Neural cell (in vitro differentiated cells): ENCODE data around the gene PAMR1.

Experiments used
- EP300 ChIP-seq: fragments of 450-650 bp; conservative IDR thresholded peaks from 2 replicates; pipeline ENCODE4 v1.6.1; 2014; ENCODE audit warnings: antibody characterized with exemption, mild to moderate bottlenecking, moderate library complexity; ENCODE audit not compliant: poor library complexity, severe bottlenecking
- EZH2 ChIP-seq: fragments of 200-600, 300-800 bp; shearing (Covaris generic), sonication (generic); IDR thresholded peaks from 2 replicates; pipeline ENCODE4 v1.6.1; 2014; ENCODE audit warnings: antibody characterized with exemption, low read length, borderline replicate concordance, mild to moderate bottlenecking; ENCODE audit not compliant: insufficient read depth, poor library complexity, severe bottlenecking
- MXI1 ChIP-seq: fragments of 450-650 bp; conservative IDR thresholded peaks from 2 replicates; pipeline ENCODE4 v1.6.1; 2014; ENCODE audit warnings: antibody characterized with exemption, mild to moderate bottlenecking; ENCODE audit not compliant: poor library complexity, severe bottlenecking
- POLR2AphosphoS5 ChIP-seq: IDR thresholded peaks from 2 replicates; pipeline ENCODE4 v1.6.1; 2012
- RAD21 ChIP-seq: fragments of 450-650 bp; conservative IDR thresholded peaks from 2 replicates; pipeline ENCODE4 v1.6.1; 2014; ENCODE audit warnings: antibody characterized with exemption, mild to moderate bottlenecking, moderate library complexity
- SMC3 ChIP-seq: fragments of 450-650 bp; conservative IDR thresholded peaks from 2 replicates; pipeline ENCODE4 v1.6.1; 2014; ENCODE audit warnings: antibody characterized with exemption, mild to moderate bottlenecking, moderate library complexity; ENCODE audit not compliant: poor library complexity
- TAF1 ChIP-seq: IDR thresholded peaks from 2 replicates; pipeline ENCODE4 v1.6.1; 2012; ENCODE audit warnings: low read depth
- TF ChIP-seq, protein P1 (sequence below): fragments of 450-650 bp; IDR thresholded peaks from 2 replicates; pipeline ENCODE4 v1.5.1; 2014; ENCODE audit warnings: antibody characterized with exemption, mild to moderate bottlenecking, moderate library complexity; ENCODE audit not compliant: poor library complexity, severe bottlenecking
- TF ChIP-seq, protein P2 (sequence below): IDR thresholded peaks from 2 replicates; pipeline ENCODE4 v1.6.1; 2012; ENCODE audit warnings: borderline replicate concordance

DNA sequence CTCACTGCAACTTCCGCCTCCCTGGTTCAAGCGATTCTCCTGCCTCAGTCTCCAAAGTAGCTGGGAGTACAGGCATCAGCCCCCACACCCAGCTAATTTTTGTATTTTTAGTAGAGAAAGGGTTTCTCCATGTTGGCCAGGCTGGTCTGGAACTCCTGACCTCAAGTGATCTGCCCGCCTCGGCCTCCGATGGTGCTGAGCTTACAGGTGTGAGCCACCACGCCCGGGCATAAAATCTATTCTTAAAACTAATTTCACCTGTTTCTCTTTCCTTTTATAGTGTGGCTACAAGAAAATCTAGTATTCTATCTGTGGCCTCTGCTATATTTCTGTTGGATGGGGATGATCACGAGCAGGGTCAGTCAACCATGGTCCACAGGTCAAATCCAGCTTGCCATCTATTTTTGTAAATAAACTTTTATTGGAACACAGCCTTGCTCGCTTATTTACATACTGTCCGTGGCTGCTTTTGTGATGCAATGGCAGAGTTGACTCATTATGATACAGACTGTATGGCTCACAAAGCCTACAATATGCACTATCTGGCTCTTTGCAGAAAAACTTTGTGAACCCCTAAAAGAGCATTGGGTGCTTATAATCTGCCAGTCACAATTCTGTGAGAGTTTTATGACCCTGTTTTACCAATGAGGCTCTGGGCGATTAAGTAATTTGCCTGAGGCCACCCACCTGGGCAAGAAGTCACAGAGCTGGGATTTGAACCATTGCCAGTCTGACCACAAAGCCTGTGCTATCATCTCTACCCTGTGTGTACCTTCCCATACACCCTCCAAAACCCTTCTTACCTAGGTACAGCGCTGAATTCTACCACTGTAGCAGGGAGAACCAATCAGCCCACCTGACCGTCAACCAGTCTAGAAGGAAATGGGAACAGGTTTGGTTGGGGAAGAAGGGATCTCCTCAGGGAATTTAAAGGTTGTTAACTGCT lies 134.4 kb downstream of the PAMR1 start:
- TF ChIP-seq, protein P1, sequence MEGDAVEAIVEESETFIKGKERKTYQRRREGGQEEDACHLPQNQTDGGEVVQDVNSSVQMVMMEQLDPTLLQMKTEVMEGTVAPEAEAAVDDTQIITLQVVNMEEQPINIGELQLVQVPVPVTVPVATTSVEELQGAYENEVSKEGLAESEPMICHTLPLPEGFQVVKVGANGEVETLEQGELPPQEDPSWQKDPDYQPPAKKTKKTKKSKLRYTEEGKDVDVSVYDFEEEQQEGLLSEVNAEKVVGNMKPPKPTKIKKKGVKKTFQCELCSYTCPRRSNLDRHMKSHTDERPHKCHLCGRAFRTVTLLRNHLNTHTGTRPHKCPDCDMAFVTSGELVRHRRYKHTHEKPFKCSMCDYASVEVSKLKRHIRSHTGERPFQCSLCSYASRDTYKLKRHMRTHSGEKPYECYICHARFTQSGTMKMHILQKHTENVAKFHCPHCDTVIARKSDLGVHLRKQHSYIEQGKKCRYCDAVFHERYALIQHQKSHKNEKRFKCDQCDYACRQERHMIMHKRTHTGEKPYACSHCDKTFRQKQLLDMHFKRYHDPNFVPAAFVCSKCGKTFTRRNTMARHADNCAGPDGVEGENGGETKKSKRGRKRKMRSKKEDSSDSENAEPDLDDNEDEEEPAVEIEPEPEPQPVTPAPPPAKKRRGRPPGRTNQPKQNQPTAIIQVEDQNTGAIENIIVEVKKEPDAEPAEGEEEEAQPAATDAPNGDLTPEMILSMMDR: no peak
- TF ChIP-seq POLR2AphosphoS5 (no peak), EZH2 (no peak), MXI1 (no peak), RAD21 (no peak), EP300 (no peak), SMC3 (no peak), TAF1 (no peak)
- TF ChIP-seq, protein P2, sequence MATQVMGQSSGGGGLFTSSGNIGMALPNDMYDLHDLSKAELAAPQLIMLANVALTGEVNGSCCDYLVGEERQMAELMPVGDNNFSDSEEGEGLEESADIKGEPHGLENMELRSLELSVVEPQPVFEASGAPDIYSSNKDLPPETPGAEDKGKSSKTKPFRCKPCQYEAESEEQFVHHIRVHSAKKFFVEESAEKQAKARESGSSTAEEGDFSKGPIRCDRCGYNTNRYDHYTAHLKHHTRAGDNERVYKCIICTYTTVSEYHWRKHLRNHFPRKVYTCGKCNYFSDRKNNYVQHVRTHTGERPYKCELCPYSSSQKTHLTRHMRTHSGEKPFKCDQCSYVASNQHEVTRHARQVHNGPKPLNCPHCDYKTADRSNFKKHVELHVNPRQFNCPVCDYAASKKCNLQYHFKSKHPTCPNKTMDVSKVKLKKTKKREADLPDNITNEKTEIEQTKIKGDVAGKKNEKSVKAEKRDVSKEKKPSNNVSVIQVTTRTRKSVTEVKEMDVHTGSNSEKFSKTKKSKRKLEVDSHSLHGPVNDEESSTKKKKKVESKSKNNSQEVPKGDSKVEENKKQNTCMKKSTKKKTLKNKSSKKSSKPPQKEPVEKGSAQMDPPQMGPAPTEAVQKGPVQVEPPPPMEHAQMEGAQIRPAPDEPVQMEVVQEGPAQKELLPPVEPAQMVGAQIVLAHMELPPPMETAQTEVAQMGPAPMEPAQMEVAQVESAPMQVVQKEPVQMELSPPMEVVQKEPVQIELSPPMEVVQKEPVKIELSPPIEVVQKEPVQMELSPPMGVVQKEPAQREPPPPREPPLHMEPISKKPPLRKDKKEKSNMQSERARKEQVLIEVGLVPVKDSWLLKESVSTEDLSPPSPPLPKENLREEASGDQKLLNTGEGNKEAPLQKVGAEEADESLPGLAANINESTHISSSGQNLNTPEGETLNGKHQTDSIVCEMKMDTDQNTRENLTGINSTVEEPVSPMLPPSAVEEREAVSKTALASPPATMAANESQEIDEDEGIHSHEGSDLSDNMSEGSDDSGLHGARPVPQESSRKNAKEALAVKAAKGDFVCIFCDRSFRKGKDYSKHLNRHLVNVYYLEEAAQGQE: no peak
